ENCODE data around the gene CLEC2L.

DNA sequence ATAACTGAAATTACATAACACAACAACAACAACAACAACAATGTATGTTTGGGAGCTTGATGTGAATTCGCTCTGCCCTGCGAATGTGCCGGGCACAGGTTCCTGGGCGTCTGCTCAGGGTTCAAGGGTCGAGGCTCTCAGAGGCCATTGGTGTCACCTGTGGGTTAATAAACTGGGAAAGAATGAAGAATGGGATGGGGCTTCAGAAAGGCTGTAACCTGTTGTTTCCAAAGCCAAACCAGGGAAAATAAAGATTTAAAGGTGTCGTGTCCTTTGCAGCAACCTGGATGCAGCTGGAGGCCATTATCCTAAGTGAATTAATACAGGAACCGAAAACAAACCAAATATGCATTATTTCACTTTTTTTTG lies 22.7 kb upstream of the CLEC2L start:
- TF ChIP-seq EZH2 (IDR thresholded peaks at IDR 0.05; ENCODE audit: borderline replicate concordance, low read depth, low read length, poor library complexity, severe bottlenecking) = no peak
- TF ChIP-seq, protein P1, sequence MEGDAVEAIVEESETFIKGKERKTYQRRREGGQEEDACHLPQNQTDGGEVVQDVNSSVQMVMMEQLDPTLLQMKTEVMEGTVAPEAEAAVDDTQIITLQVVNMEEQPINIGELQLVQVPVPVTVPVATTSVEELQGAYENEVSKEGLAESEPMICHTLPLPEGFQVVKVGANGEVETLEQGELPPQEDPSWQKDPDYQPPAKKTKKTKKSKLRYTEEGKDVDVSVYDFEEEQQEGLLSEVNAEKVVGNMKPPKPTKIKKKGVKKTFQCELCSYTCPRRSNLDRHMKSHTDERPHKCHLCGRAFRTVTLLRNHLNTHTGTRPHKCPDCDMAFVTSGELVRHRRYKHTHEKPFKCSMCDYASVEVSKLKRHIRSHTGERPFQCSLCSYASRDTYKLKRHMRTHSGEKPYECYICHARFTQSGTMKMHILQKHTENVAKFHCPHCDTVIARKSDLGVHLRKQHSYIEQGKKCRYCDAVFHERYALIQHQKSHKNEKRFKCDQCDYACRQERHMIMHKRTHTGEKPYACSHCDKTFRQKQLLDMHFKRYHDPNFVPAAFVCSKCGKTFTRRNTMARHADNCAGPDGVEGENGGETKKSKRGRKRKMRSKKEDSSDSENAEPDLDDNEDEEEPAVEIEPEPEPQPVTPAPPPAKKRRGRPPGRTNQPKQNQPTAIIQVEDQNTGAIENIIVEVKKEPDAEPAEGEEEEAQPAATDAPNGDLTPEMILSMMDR (conservative IDR thresholded peaks at IDR 0.05; ENCODE audit: low read depth, low read length) = no peak

All from A673 (cell line).